Right lung (tissue), 10 donors: Measurements from ENCODE around the gene GAN. TPM values are rescaled to one million over a fixed set of nuclear protein-coding genes. Genes with fewer than 3 reads are reported as not detected.

Experiments used
- DNase-seq, 2 donors: peaks; one replicate each; pipeline ENCODE4 v3.0.0-alpha.2; 2013
- long read RNA-seq, 8 donors: transcript quantifications; one replicate each; lab custom pipeline, GENCODE V29; 2026
- polyA plus RNA-seq, 5 donors: library from polyadenylated mRNA; unstranded; fragments of 120-200 nt; gene quantifications; one replicate each; pipeline versions ENCODE4 v1.2.1 to v1.2.3, GENCODE V29; 2013; ENCODE audit warnings: inconsistent platforms in 1 of 5, low replicate concordance in 1 of 5; ENCODE audit not compliant: insufficient read length in 5 of 5, insufficient read depth in 1 of 5

The GAN gene
- 1 to 10 TPM; 2.3 to 4.2 (median 3.4) TPM for polyA plus RNA-seq
- long read RNA-seq, donor 1, full-length matches to known transcripts = 1 of 1 reads
- long read RNA-seq, donor 1, partial matches to known transcripts = 0 of 1 reads
- long read RNA-seq, donor 1, other reads (novel, unspliced or antisense) = 0 of 1 reads
- long read RNA-seq, donor 2 = 0 reads
- long read RNA-seq, donor 3 = 0 reads
- long read RNA-seq, donor 4 = 0 reads
- long read RNA-seq, donor 5 = 0 reads
- long read RNA-seq, donor 6 = 0 reads
- long read RNA-seq, donor 7 = 0 reads
- long read RNA-seq, donor 8 = 0 reads

GRCh38 chr16:81314603-81315270 lies at the start of gene GAN:
Gene GAN (plus strand): TSS chr16:81314962. CDS start chr16:81315114, 152 bp downstream.
- peak; percentile 94 to 95 for DNase-seq

GRCh38 chr16:81265052-81265451 lies 49.7 kb upstream of the GAN start:
- DNase-seq = no peak

GRCh38 chr16:81265658-81266451 lies 48.9 kb upstream of the GAN start:
- DNase-seq = peak; percentile 79 to 87

- DNase-seq = no peak
These were observed 48.1 kb upstream of the GAN start for GRCh38 chr16:81266680-81267095.

GRCh38 chr16:81268509-81268908 lies 46.3 kb upstream of the GAN start:
- no peak for DNase-seq

- no peak for DNase-seq
These were observed 41.4 kb upstream of the GAN start for GRCh38 chr16:81273223-81273950.

- DNase-seq = no peak
These were observed 39.7 kb upstream of the GAN start for GRCh38 chr16:81275064-81275532.

GRCh38 chr16:81275795-81276194 lies 39.0 kb upstream of the GAN start:
- no peak for DNase-seq

GRCh38 chr16:81276323-81276722 lies 38.4 kb upstream of the GAN start:
- no peak for DNase-seq

GRCh38 chr16:81277541-81278080 lies 37.2 kb upstream of the GAN start:
- peak in 1 of 2 donors; percentile 19 for DNase-seq

- no peak for DNase-seq
These were observed 36.2 kb upstream of the GAN start for GRCh38 chr16:81278526-81278925.

GRCh38 chr16:81279392-81279791 lies 35.4 kb upstream of the GAN start:
- no peak for DNase-seq

- DNase-seq = no peak
These were observed 34.4 kb upstream of the GAN start for GRCh38 chr16:81280393-81280792.

GRCh38 chr16:81283044-81283443 lies 31.7 kb upstream of the GAN start:
- DNase-seq = no peak

GRCh38 chr16:81284995-81285600 lies 29.7 kb upstream of the GAN start:
- DNase-seq = no peak

- no peak for DNase-seq
These were observed 28.6 kb upstream of the GAN start for GRCh38 chr16:81286190-81286589.

GRCh38 chr16:81291117-81291516 lies 23.6 kb upstream of the GAN start:
- no peak for DNase-seq

- DNase-seq = no peak
These were observed 21.8 kb upstream of the GAN start for GRCh38 chr16:81292936-81293335.

- DNase-seq = no peak
These were observed 20.6 kb upstream of the GAN start for GRCh38 chr16:81293909-81294802.

- DNase-seq = no peak
These were observed 18.1 kb upstream of the GAN start for GRCh38 chr16:81296631-81297030.
